AG04450 (cell line): ENCODE measurements around the gene XPO4. TPM values are rescaled to one million over a fixed set of nuclear protein-coding genes. Genes with fewer than 3 reads are reported as not detected.
"Not testable (repeated sequence)": the region's sequence is repeated elsewhere in the genome, so short reads cannot be mapped to it uniquely, and the experiment has no call there.

Source experiments
- CTCF ChIA-PET: fragments of 300-600, 350-600 bp; formaldehyde crosslinking; extraction: SDS; loops from one replicate; lab custom pipeline; 2022; ENCODE audit warnings: antibody characterized with exemption, inconsistent platforms; lab: Charles Lee
- POLR2A ChIA-PET: fragments of 350-600 bp; formaldehyde crosslinking; extraction: SDS; loops from one replicate; lab custom pipeline; 2021; ENCODE audit warnings: antibody characterized with exemption, inconsistent platforms; lab: Yijun Ruan, JAX
- DNase-seq: peaks from one replicate; pipeline ENCODE4 v3.0.0-alpha.2; 2011; ENCODE audit warnings: low read depth, low spot score
- H3K27ac ChIP-seq: one replicate; pipeline ENCODE4 v1.5.1; 2012; ENCODE audit warnings: low read depth, low read length, control low read depth
- H3K27me3 ChIP-seq: one replicate; pipeline ENCODE4 v1.6.0; 2012; ENCODE audit warnings: low read length; ENCODE audit not compliant: control insufficient read depth, insufficient read depth
- H3K4me3 ChIP-seq: 2 replicates; pipeline ENCODE4 v1.5.1; 2011; ENCODE audit warnings: mild to moderate bottlenecking, low read depth, low read length, control low read depth
- H3K9me3 ChIP-seq: 2 replicates; pipeline ENCODE4 v1.5.1; 2012; ENCODE audit warnings: low read length; ENCODE audit not compliant: control insufficient read depth, insufficient read depth
- CTCF ChIP-seq: IDR thresholded peaks from 2 replicates; pipeline ENCODE4 v1.5.1; 2011; ENCODE audit warnings: low read depth, low read length, control low read depth, inconsistent platforms
- polyA plus RNA-seq: library from polyadenylated mRNA; depleted of rRNA; stranded (reverse); fragments of >200 nt; gene quantifications from 2 replicates; pipeline ENCODE4 v1.2.3, GENCODE V29; 2011

Gene XPO4
- polyA plus RNA-seq, 1 experiment = 14.4 TPM

- TF ChIP-seq CTCF = no peak
- ChIA-PET CTCF (no interaction called here), POLR2A (no interaction called here)
- no peaks in the 10 kb centered on the region for H3K27me3 ChIP-seq
- no peak for DNase-seq
- H3K27ac ChIP-seq = no peak overlapping the region
- peaks cover 14% of the 10 kb centered on the region for H3K9me3 ChIP-seq
- no peak overlapping the region for H3K4me3 ChIP-seq
Measured at GRCh38 chr13:20754009-20754408, 148.5 kb downstream of the XPO4 start.

- Histone ChIP-seq H3K4me3 (no peak overlapping the region), H3K9me3 (peaks cover 8% of the 10 kb centered on the region), H3K27me3 (no peaks in the 10 kb centered on the region), H3K27ac (no peak overlapping the region)
- ChIA-PET CTCF (no interaction called here), POLR2A (no interaction called here)
- TF ChIP-seq CTCF = no peak
- no peak for DNase-seq
Measured at GRCh38 chr13:20749377-20749776, 153.2 kb downstream of the XPO4 start.

GRCh38 chr13:20743830-20744404 lies 158.6 kb downstream of the XPO4 start:
- POLR2A ChIA-PET, CTCF ChIA-PET, H3K4me3 ChIP-seq, DNase-seq, H3K27ac ChIP-seq, H3K27me3 ChIP-seq: not testable (repeated sequence)
- H3K9me3 ChIP-seq = peaks cover 13% of the 10 kb centered on the region

- DNase-seq = no peak
- CTCF ChIA-PET = no interaction called here
- Histone ChIP-seq H3K27me3 (no peaks in the 10 kb centered on the region), H3K9me3 (peaks cover 8% of the 10 kb centered on the region; the same call in 1 of the 2 replicates), H3K4me3 (no peak overlapping the region), H3K27ac (no peak overlapping the region)
- POLR2A ChIA-PET = no interaction called here
- no peak for TF ChIP-seq CTCF
Measured at GRCh38 chr13:20740021-20740420, 162.5 kb downstream of the XPO4 start.

GRCh38 chr13:20738616-20739015 lies 163.9 kb downstream of the XPO4 start:
- peaks cover 8% of the 10 kb centered on the region; the same call in 1 of the 2 replicates for H3K9me3 ChIP-seq
- DNase-seq = no peak
- H3K27ac ChIP-seq = no peak overlapping the region
- TF ChIP-seq CTCF = no peak
- H3K4me3 ChIP-seq = no peak overlapping the region
- CTCF ChIA-PET = no interaction called here
- H3K27me3 ChIP-seq = no peaks in the 10 kb centered on the region
- POLR2A ChIA-PET = no interaction called here
